ENCODE measurements around the gene SIN3B.

The SIN3B gene

GRCh38 chr19:16899566-16900075, 70.4 kb downstream of the SIN3B start:
- TF ChIP-seq CTCF (IDR thresholded peaks at IDR 0.05; ENCODE audit: low read depth, low read length), result peak; percentile 45
- no peak overlapping the region for H3K4me3 ChIP-seq (ENCODE audit: low read depth, low read length)

GRCh38 chr19:16901491-16902175, 72.4 kb downstream of the SIN3B start:
- no peak overlapping the region for H3K4me3 ChIP-seq (ENCODE audit: low read depth, low read length)
- no peak for TF ChIP-seq CTCF (IDR thresholded peaks at IDR 0.05; ENCODE audit: low read depth, low read length)

GRCh38 chr19:16902545-16902944, 73.3 kb downstream of the SIN3B start:
- H3K4me3 ChIP-seq (ENCODE audit: low read depth, low read length), result no peak overlapping the region
- TF ChIP-seq CTCF (IDR thresholded peaks at IDR 0.05; ENCODE audit: low read depth, low read length), result no peak

GRCh38 chr19:16903347-16903746, 74.1 kb downstream of the SIN3B start:
- no peak overlapping the region for H3K4me3 ChIP-seq (ENCODE audit: low read depth, low read length)
- no peak for TF ChIP-seq CTCF (IDR thresholded peaks at IDR 0.05; ENCODE audit: low read depth, low read length)

GRCh38 chr19:16904599-16904998, 75.4 kb downstream of the SIN3B start:
- H3K4me3 ChIP-seq (ENCODE audit: low read depth, low read length), result no peak overlapping the region
- TF ChIP-seq CTCF (IDR thresholded peaks at IDR 0.05; ENCODE audit: low read depth, low read length), result no peak

GRCh38 chr19:16908759-16909158, 79.6 kb downstream of the SIN3B start:
- TF ChIP-seq CTCF (IDR thresholded peaks at IDR 0.05; ENCODE audit: low read depth, low read length), result no peak
- no peak overlapping the region for H3K4me3 ChIP-seq (ENCODE audit: low read depth, low read length)

- no peak for TF ChIP-seq CTCF (IDR thresholded peaks at IDR 0.05; ENCODE audit: low read depth, low read length)
- no peak overlapping the region for H3K4me3 ChIP-seq (ENCODE audit: low read depth, low read length)
Observed at GRCh38 chr19:16911046-16911445, 81.8 kb downstream of the SIN3B start.
